ENCODE measurements around the gene CMIP. TPM values are rescaled to one million over a fixed set of nuclear protein-coding genes. Genes with fewer than 3 reads are reported as not detected.
A peak's percentile ranks its signal among the peaks of the same experiment; 100 is the strongest.

CMIP gene
- polyA plus RNA-seq, 3 donors from 2014 or later, result 0.53 to 1.7 TPM; not detected in 1

DNA sequence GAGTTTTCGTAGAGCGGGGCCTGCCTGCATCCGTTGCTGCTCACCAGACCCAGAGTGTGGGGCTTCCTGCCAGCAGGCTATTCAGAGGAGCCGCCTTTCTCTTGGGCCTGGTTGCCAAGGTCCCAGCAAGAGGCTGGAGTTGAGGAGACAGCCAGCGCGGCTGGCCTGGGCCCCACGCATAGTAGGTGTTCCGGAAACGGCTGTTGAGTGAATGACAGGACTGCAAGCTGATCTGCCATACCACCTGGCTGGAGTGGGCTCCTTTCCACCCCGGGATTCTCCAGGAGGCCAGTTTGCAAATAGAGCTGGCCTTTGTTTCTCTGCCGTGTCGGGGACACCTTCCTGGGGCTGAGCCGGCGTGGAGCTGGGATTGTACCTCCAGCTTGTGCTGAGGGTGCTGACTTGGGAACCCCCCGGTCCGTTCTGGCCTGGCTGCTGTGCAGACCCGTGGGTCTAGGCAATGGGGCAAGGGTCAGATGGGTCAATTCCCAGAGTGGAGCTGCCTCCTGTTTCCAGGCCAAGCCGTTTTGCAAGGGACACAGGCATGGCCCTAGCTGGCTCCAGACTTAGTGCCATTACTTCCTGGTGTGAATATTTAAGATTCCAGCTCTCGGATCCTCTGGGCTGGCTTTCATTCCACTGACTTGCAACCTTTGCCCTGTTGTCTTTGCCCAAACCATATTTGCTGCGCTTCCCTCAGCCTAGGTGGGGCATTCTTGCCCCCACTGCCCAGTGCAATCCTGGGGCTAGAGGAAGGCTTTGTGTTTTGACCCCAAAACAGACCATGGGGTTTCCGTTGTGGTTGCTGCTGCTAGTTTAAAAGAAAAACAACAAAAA is 68.8 kb downstream of the CMIP start:
- Mint-ChIP-seq H3K36me3 (no peaks in the 10 kb centered on the region), H3K4me3 (peak overlapping the region; percentile 58 to 77 (median 73)), H3K27ac (peak overlapping the region; percentile 90 to 100 (median 96)), H3K4me1 (peaks cover 32 to 64% of the 10 kb centered on the region in 2 donors), H3K27me3 (ENCODE audit: low read depth in 3 of 3) (peaks cover 0 to 16% (median 2%) of the 10 kb centered on the region in 3 donors), H3K9me3 (no peaks in the 10 kb centered on the region)
- DNase-seq, result peak; percentile 40 to 57 (median 52)

DNA sequence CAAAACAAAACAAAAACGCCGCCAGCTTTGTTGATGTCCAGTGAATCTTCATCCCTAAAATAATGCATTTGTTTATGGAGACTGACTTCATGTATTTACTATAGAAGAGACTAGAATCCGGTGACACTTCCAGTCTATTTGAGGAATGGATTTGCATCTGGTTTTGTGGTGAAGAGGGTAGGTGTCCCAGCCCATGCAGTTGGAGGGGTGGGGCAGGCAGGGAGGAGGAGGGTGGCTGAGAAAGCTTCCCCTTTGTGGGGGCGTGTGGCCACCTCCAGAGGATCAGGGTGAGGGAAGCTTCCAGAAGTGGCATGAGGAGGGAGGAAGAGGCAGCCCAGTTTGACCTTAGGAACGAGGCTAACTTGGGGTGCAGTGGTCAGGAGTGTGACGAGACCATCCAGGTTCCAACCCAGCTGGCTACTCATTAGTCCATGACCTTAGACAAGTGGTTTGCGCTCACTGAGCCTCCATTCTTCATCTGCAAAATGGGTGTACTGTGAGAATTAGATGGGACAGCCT is 69.5 kb downstream of the CMIP start:
- Mint-ChIP-seq H3K4me1 (peaks cover 28 to 57% of the 10 kb centered on the region in 2 donors), H3K36me3 (no peaks in the 10 kb centered on the region), H3K27me3 (ENCODE audit: low read depth in 3 of 3) (peaks cover 0 to 14% (median 2%) of the 10 kb centered on the region in 3 donors), H3K4me3 (peak overlapping the region; percentile 56 to 77 (median 71)), H3K9me3 (no peaks in the 10 kb centered on the region), H3K27ac (peak overlapping the region; percentile 90 to 100 (median 96))
- peak; percentile 47 to 59 (median 51) for DNase-seq

DNA sequence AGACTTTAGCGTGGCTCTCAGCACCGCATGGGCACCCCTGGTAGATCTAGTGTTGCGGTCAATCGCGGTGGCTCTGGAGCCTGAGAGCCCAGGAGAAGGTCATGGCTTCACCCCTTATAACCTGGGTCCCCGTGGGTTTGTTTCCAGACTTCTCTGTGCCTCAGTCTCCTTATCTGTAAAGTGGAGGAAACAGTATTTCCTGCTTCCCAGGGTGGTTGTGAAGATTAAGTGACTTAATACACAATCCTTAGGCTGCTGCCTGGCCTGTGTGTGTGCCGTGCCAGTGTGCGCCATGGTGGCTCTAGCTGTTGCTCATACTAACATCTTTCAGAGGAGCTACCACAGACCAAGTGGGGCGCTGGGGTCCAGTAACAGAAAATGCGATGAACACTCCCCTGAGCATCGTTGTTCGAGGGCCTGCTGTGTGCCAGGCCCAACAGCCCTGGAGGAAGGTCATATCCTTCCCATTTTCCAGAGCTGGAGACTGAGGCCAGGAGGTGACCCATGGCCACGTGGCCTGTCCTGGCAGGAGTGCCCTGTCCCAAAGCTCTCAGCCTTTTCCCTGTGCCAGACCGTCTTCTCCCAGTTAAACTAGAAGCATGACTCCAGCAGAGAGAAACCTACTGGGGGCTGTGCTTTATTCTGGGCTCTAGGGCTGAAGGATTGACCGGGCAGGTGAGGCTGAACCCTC is 70.1 kb downstream of the CMIP start:
- peak overlapping the region; percentile 90 to 100 (median 96) for H3K27ac Mint-ChIP-seq
- H3K27me3 Mint-ChIP-seq (ENCODE audit: low read depth in 3 of 3), result peaks cover 4 to 14% (median 5%) of the 10 kb centered on the region in 3 donors
- H3K4me1 Mint-ChIP-seq, result peaks cover 34 to 61% of the 10 kb centered on the region in 2 donors
- no peaks in the 10 kb centered on the region for H3K9me3 Mint-ChIP-seq
- peak overlapping the region; percentile 30 to 73 (median 58) for H3K4me3 Mint-ChIP-seq
- H3K36me3 Mint-ChIP-seq, result no peaks in the 10 kb centered on the region
- no peak for DNase-seq

DNA sequence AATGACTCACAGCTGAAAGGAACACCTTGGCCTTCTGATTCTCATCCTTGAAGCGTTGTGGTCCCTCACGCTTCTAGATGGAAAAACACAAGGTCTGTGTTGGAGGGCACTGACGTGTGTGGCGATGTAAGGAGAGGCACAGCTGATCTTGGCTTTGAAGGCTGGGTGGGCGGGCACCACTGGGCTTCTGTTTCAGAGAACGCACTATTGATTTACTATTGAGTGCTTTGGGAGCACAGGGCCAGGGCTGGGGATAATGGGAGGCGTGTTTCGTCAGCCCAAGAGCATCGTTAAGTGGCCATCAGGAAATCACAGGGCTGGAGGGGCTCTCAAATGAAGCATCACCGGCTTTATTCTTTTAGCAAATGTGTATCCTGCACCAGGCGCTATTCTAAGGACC is 70.7 kb downstream of the CMIP start:
- Mint-ChIP-seq H3K9me3 (no peaks in the 10 kb centered on the region), H3K27me3 (ENCODE audit: low read depth in 3 of 3) (peaks cover 7 to 15% (median 10%) of the 10 kb centered on the region in 3 donors), H3K4me1 (peaks cover 39 to 63% of the 10 kb centered on the region in 2 donors), H3K36me3 (no peaks in the 10 kb centered on the region), H3K27ac (peak overlapping the region; percentile 81 to 99 (median 91)), H3K4me3 (no peak overlapping the region)
- no peak for DNase-seq

DNA sequence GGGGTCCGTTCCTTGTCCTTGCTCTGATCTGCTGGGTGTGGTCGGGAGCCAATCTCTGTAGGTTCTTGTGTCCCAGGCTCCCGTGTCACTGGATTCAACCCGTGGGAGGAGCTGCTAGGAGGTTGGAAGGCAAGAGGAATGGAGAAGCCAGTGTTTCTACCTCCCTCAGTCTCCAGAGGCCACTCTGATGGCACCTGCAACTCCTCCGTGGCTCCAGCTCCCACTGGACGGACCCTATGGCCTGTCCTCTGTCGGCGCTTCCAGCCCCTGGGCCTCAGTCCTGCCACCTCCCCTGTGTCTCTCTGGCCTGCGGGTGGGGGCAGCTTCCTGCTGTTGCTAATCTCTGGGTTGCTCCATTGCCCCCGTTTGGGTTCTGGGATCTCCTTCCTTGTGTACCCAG is 71.1 kb downstream of the CMIP start:
- peaks cover 11 to 19% (median 15%) of the 10 kb centered on the region in 3 donors for H3K27me3 Mint-ChIP-seq (ENCODE audit: low read depth in 3 of 3)
- H3K4me1 Mint-ChIP-seq, result peaks cover 44 to 63% of the 10 kb centered on the region in 2 donors
- peak overlapping the region in 2 of 5 donors; percentile 16 to 38 for H3K4me3 Mint-ChIP-seq
- peak overlapping the region; percentile 80 to 99 (median 88) for H3K27ac Mint-ChIP-seq
- H3K36me3 Mint-ChIP-seq, result no peaks in the 10 kb centered on the region
- no peaks in the 10 kb centered on the region for H3K9me3 Mint-ChIP-seq
- no peak for DNase-seq

DNA sequence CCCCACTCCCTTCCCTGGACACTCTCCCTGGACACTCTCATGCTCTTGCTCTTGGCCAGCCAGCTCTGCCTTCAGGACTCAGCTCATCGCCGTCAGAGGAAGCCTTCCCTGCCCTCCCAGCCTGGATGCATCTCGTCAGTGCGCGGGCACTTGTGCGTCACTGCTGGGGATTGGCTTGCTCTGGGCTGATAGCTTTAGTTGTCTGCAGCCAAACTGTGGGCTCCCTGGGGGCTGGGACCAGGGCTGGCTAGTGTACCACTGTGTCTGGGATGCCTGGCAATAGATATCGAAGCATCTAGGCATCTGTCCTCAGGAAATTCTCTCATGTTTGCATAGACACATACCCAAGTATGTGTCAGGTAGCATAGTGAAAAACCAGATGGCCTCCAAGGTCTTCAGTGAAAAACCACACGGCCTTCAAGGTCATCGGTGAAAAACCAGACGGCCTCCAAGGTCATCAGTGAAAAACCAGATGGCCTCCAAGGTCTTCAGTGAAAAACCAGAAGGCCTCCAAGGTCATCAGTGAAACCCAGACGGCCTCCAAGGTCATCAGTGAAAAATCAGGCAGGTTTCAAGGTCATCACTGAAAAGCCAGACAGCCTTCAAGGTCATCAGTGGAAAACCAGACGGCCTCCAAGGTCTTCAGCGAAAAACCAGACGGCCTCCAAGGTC is 72.0 kb downstream of the CMIP start:
- Mint-ChIP-seq H3K36me3 (no peaks in the 10 kb centered on the region), H3K27me3 (ENCODE audit: low read depth in 3 of 3) (peaks cover 20 to 28% (median 24%) of the 10 kb centered on the region in 3 donors), H3K4me3 (no peak overlapping the region), H3K27ac (peak overlapping the region; percentile 80 to 99 (median 86)), H3K9me3 (no peaks in the 10 kb centered on the region), H3K4me1 (peaks cover 53 to 65% of the 10 kb centered on the region in 2 donors)
- DNase-seq, result no peak

DNA sequence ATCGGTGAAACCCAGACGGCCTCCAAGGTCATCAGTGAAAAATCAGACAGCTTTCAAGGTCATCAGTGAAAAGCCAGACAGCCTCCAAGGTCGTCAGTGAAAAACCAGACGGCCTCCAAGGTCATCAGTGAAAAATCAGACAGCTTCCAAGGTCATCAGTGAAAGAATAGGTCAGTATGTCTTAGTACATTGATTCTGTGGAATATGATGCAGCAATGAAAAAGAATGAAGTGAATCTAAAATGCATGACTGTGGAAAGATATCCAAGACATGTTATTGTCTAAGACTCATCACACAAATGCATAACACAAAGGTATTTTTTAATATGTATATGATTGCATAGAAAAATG is 72.5 kb downstream of the CMIP start:
- Mint-ChIP-seq H3K27ac (peak overlapping the region; percentile 39 to 93 (median 76)), H3K9me3 (no peaks in the 10 kb centered on the region), H3K4me3 (no peak overlapping the region), H3K27me3 (ENCODE audit: low read depth in 3 of 3) (peaks cover 25 to 33% (median 28%) of the 10 kb centered on the region in 3 donors), H3K4me1 (peaks cover 58 to 70% of the 10 kb centered on the region in 2 donors), H3K36me3 (no peaks in the 10 kb centered on the region)
- no peak for DNase-seq

DNA sequence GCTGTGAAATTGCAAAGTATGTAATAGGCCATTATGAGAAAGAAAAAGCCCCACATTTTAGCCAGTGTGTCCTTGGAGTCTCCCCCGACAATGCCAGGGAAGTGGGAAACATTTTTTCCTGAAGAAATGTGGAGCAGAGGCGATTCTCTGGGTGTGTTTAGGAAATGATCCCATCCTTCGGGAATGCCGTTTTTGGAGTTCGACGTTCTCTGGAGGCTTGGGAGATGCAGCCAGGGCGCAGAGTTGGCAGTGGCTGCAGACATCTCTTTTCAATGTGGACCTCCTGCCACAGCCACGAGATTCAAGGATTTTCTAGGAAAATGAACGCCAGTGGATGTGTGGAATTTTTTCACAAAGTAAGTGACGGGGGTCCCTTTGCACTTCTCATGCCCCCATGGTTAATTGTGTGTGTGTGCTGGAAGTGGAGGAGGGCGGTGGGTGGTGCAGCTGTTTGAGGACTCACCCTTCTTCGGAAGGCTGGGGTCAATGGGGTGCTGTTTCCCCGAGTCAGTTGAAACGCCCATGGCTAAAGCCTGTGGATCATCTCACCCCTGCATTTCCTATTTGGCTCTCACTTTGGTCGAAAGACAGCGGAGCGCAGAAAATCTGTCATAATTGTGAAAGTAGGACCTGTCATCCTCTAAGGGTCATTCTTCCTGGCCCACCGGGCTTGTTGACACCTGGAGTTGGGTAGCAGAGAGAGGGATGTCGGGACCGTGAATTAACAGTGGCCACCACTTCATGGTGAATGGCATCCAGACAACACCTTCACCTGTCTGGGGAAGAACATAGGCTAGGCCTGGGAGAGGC is 73.2 kb downstream of the CMIP start:
- H3K4me1 Mint-ChIP-seq, result peaks cover 63 to 76% of the 10 kb centered on the region in 2 donors
- H3K27ac Mint-ChIP-seq, result peak overlapping the region; percentile 32 to 93 (median 80)
- no peaks in the 10 kb centered on the region for H3K36me3 Mint-ChIP-seq
- DNase-seq, result no peak
- H3K27me3 Mint-ChIP-seq (ENCODE audit: low read depth in 3 of 3), result peaks cover 32 to 40% (median 35%) of the 10 kb centered on the region in 3 donors
- H3K4me3 Mint-ChIP-seq, result no peak overlapping the region
- no peaks in the 10 kb centered on the region for H3K9me3 Mint-ChIP-seq

DNA sequence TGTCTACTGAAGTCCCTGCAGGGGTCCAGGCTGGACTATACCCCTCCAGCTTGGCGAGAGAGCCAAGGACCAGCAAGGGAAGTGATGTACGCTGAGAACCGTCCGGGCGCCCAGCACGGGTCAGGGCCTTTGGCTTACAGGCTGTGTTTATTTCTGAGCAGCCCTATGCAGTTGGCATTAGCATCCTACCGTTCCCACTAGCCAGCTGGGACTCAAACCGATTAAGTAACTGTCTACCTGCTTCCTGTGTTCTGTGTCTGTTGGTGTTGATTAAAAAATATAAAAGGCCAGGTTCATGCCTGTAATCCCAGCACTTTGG is 73.8 kb downstream of the CMIP start:
- no peak overlapping the region for H3K4me3 Mint-ChIP-seq
- H3K27me3 Mint-ChIP-seq (ENCODE audit: low read depth in 3 of 3), result peaks cover 38 to 46% (median 40%) of the 10 kb centered on the region in 3 donors
- no peak for DNase-seq
- no peaks in the 10 kb centered on the region for H3K36me3 Mint-ChIP-seq
- no peaks in the 10 kb centered on the region for H3K9me3 Mint-ChIP-seq
- peak overlapping the region; percentile 62 to 93 (median 86) for H3K27ac Mint-ChIP-seq
- H3K4me1 Mint-ChIP-seq, result peaks cover 63 to 76% of the 10 kb centered on the region in 2 donors

DNA sequence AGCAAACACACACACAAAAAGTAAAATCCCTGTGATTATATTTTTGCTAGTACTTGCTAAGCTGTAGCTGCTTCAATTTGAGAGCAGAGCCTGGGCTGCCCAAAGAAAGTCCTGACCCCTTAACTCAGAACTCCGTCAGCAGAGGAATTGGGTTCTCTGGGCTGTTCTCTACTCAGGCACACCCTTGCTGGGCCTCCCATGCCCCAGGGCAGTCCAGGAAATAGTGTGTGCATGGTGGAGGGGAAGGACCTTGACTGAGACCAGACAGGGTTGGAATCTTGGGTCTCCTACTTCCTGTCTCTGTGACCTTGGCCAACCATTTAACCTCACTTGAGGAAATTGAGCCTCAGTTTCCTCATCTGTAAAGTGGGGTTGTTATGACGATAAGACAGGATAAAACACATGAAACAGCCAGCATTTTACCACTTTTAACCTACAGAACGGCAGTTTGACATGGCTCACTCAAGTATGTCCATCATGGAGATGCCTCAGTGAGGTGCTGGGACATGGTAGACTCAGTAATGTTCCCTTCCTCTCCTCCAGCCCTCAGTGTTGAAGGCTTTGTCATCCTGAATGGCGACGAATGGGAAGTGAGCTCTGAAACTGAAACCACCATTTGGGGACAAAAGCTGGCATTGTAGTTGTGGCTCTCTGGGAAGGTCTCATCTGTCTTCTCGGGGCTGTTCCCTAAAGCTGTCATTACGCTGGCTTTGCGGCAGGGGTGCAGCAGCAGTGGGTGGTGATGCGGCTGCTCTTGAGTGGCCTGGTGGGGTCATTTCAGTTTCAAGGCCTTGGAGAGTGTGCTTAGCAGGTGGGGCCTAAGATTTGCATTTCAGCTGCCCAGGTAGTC is 74.9 kb downstream of the CMIP start:
- no peaks in the 10 kb centered on the region for H3K36me3 Mint-ChIP-seq
- H3K4me3 Mint-ChIP-seq, result peak overlapping the region in 1 of 5 donors; percentile 56
- H3K27ac Mint-ChIP-seq, result peak overlapping the region; percentile 96 to 100 (median 98)
- H3K4me1 Mint-ChIP-seq, result peaks cover 63 to 76% of the 10 kb centered on the region in 2 donors
- no peaks in the 10 kb centered on the region for H3K9me3 Mint-ChIP-seq
- H3K27me3 Mint-ChIP-seq (ENCODE audit: low read depth in 3 of 3), result peaks cover 49 to 54% (median 50%) of the 10 kb centered on the region in 3 donors
- no peak for DNase-seq

DNA sequence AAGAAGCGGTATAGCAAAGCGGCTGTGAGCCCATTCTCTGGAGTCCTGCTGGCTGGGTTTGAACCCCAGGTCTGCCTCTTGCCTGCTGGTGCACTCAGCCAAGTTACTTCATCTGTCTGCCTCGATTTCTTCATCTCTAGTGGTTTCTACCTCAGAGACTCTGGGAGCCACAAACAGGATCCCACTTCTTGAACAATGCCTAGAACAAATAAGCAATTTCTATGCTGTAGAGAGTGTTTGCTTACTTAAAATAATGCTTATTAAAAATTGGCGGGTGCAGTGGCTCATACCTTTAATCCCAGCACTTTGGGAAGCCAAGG is 75.5 kb downstream of the CMIP start:
- Mint-ChIP-seq H3K36me3 (no peaks in the 10 kb centered on the region), H3K9me3 (no peaks in the 10 kb centered on the region), H3K27ac (peak overlapping the region; percentile 96 to 100 (median 98)), H3K27me3 (ENCODE audit: low read depth in 3 of 3) (peaks cover 52 to 55% (median 53%) of the 10 kb centered on the region in 3 donors), H3K4me3 (no peak overlapping the region), H3K4me1 (peaks cover 63 to 73% of the 10 kb centered on the region in 2 donors)
- DNase-seq, result no peak

DNA sequence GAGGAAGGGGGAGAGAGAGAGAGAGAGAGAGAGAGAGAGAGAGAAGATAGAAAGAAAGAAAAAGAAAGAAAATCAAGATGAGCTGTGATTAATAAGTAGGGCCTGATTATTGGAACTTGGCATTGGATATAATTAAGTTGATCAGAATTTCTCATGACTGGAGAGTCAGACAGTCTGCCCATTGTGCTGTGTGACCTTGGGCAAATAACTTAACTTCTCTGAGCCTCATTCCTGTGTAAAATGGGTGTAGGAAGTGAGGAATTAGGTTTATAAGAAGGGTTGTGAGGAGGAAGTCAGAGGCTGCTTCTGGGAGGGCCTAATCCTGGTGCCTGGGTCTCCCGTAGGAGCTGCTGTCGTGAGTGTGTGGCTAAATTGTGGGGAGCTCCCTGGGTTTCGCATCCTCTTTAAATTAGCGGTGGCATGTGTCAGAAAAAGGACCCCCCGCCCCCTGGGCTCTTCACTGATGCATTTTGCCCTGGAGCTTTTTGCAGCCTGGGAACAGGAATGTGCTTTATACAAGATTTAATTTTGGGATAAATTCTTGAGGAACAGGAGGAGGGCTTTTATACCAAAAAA is 76.0 kb downstream of the CMIP start:
- H3K9me3 Mint-ChIP-seq, result no peaks in the 10 kb centered on the region
- H3K4me1 Mint-ChIP-seq, result peaks cover 66 to 72% of the 10 kb centered on the region in 2 donors

More for the DNA sequence above, 76.0 kb downstream of the CMIP start:
- peak overlapping the region; percentile 96 to 100 (median 98) for H3K27ac Mint-ChIP-seq
- H3K4me3 Mint-ChIP-seq, result peak overlapping the region; percentile 72 to 88 (median 80)
- peaks cover 54 to 57% (median 55%) of the 10 kb centered on the region in 3 donors for H3K27me3 Mint-ChIP-seq (ENCODE audit: low read depth in 3 of 3)
- DNase-seq, result no peak
- H3K36me3 Mint-ChIP-seq, result no peaks in the 10 kb centered on the region
